Stomach (tissue), 9 donors: ENCODE results near the gene PRKCB. TPM values are rescaled to one million over a fixed set of nuclear protein-coding genes. Genes with fewer than 3 reads are reported as not detected.

Source experiments
- DNase-seq, 2 donors: peaks; one replicate each; pipeline versions ENCODE4 v3.0.0 to v3.0.0-alpha.2; 2013 to 2019
- H3K27ac ChIP-seq, 5 donors: fragments of 200-600 bp in 4 of 5; sonication (generic) in 4 of 5; one replicate each; pipeline ENCODE4 v1.5.1; 2013 to 2019; ENCODE audit warnings: mild to moderate bottlenecking in 1 of 5, moderate library complexity in 1 of 5
- H3K27me3 ChIP-seq, 3 donors: fragments of 200-600 bp; sonication (generic); one replicate each; pipeline ENCODE4 v1.5.1; 2017 to 2019; ENCODE audit warnings: mixed run types in 1 of 3
- H3K36me3 ChIP-seq, 4 donors: fragments of 200-600 bp; sonication (generic); 1 replicate in 3 of 4; 2 replicates in 1 of 4; pipeline ENCODE4 v1.5.1; 2016 to 2019
- H3K4me1 ChIP-seq, 4 donors: fragments of 200-600 bp; sonication (generic); one replicate each; pipeline ENCODE4 v1.5.1; 2016 to 2019
- H3K4me3 ChIP-seq, 4 donors: fragments of 200-600 bp; sonication (generic) in 3 of 4; one replicate each; pipeline ENCODE4 v1.5.1; 2016 to 2019; ENCODE audit warnings: mild to moderate bottlenecking in 1 of 4
- H3K9me3 ChIP-seq, 4 donors: fragments of 200-600 bp; sonication (generic); one replicate each; pipeline ENCODE4 v1.5.1; 2016 to 2019
- CTCF ChIP-seq, 7 experiments: fragments of 450-650 bp in 4 of 7; fragments of 200-600 bp in 3 of 7; sonication (generic) in 3 of 7; IDR thresholded peaks; one replicate each; pipeline ENCODE4 v1.5.1; 2016 to 2019; ENCODE audit warnings: antibody characterized with exemption in 7 of 7, control low read depth in 2 of 7, mild to moderate bottlenecking in 1 of 7
- EP300 ChIP-seq: sonication (generic); formaldehyde crosslinking; IDR thresholded peaks from one replicate; pipeline ENCODE4 v1.6.1; 2017; ENCODE audit warnings: antibody characterized with exemption
- POLR2A ChIP-seq, 4 donors: fragments of 450-650 bp; IDR thresholded peaks; one replicate each; pipeline ENCODE4 v1.6.1; 2016; ENCODE audit warnings: antibody characterized with exemption in 4 of 4, control low read depth in 2 of 4, mild to moderate bottlenecking in 1 of 4, moderate library complexity in 1 of 4
- POLR2AphosphoS5 ChIP-seq, 3 donors: sonication (generic); formaldehyde crosslinking; IDR thresholded peaks; one replicate each; pipeline ENCODE4 v1.6.1; 2016; ENCODE audit warnings: antibody characterized with exemption in 3 of 3
- WGBS, 5 donors: extraction: QIAGEN DNeasy Blood & Tissue Kit in 3 of 5; methylation state at CpG; one replicate each; pipeline versions ENCODE4 v1.1.5 to v1.1.7; 2013 to 2018; 5-methylcytosine and 5-hydroxymethylcytosine counted together
- intact Hi-C: fragments of 100-400 bp; cut with DNase I; formaldehyde crosslinking; loops from one replicate; pipeline ENCODE4 v1.15.1; 2023; ENCODE audit warnings: low total_unique reads
- polyA plus RNA-seq, 3 donors: library from polyadenylated mRNA; stranded (reverse); fragments of 200-250 nt; gene quantifications; one replicate each; pipeline ENCODE4 v1.2.3, GENCODE V29; 2013
- total RNA-seq, 5 donors: library from RNA; depleted of rRNA; stranded (reverse); fragments of >200 nt; gene quantifications; one replicate each; pipeline versions ENCODE4 v1.1.0 to v1.2.3, GENCODE V29; 2014 to 2016
- donor health status: healthy with polysubstance abuse.
- donor health status: Bipolar disorder and iron deficiency.
- donor health status: healthy.

Gene PRKCB
- total and polyA plus RNA-seq, 8 donors, result 1.1 to 49.6 (median 14.7) TPM

- Histone ChIP-seq H3K9me3 (peaks cover 0 to 30% (median 15%) of the 10 kb centered on the region in 4 donors), H3K36me3 (no peaks in the 10 kb centered on the region), H3K27ac (no peak overlapping the region), H3K4me1 (peaks cover 0 to 8% (median 0%) of the 10 kb centered on the region in 4 donors), H3K4me3 (no peak overlapping the region), H3K27me3 (peaks cover 0 to 7% (median 2%) of the 10 kb centered on the region in 3 donors)
- no peak for DNase-seq
- TF ChIP-seq EP300, result no peak
- TF ChIP-seq CTCF (IDR thresholded peaks at IDR 0.05), result no peak
- WGBS, 5 donors, result 69 to 86% (median 76%) methylated on average over 2 of the region's 2 CpGs
- intact Hi-C loops, result no loop called here
Observed at GRCh38 chr16:23829454-23829853, 6.3 kb upstream of the PRKCB start.

- TF ChIP-seq POLR2AphosphoS5 (IDR thresholded peaks at IDR 0.05) (no peak), EP300 (no peak), CTCF (IDR thresholded peaks at IDR 0.05) (no peak), POLR2A (IDR thresholded peaks at IDR 0.05) (no peak)
- 0 to 34% (median 0%) methylated on average over 1 of the region's 1 CpG for WGBS, 5 donors
- Histone ChIP-seq H3K4me3 (no peak overlapping the region), H3K9me3 (peaks cover 0 to 30% (median 15%) of the 10 kb centered on the region in 4 donors), H3K36me3 (no peaks in the 10 kb centered on the region), H3K27ac (no peak overlapping the region), H3K4me1 (peaks cover 0 to 12% (median 1%) of the 10 kb centered on the region in 4 donors), H3K27me3 (peaks cover 0 to 16% (median 2%) of the 10 kb centered on the region in 3 donors)
- intact Hi-C loops, result no loop called here
- no peak for DNase-seq
Observed at GRCh38 chr16:23830276-23830675, 5.5 kb upstream of the PRKCB start.

- TF ChIP-seq POLR2AphosphoS5 (IDR thresholded peaks at IDR 0.05) (no peak), EP300 (no peak), POLR2A (IDR thresholded peaks at IDR 0.05) (no peak), CTCF (IDR thresholded peaks at IDR 0.05) (no peak)
- no peak overlapping the region for H3K27ac ChIP-seq
- H3K9me3 ChIP-seq, result peaks cover 0 to 30% (median 15%) of the 10 kb centered on the region in 4 donors
- intact Hi-C loops, result no loop called here
- H3K4me3 ChIP-seq, result no peak overlapping the region
- DNase-seq, result no peak
- H3K36me3 ChIP-seq, result no peaks in the 10 kb centered on the region
- peaks cover 0 to 40% (median 25%) of the 10 kb centered on the region in 3 donors for H3K27me3 ChIP-seq
- WGBS, 5 donors, result 42 to 73% (median 61%) methylated on average over 1 of the region's 1 CpG
- H3K4me1 ChIP-seq, result peaks cover 0 to 25% (median 13%) of the 10 kb centered on the region in 4 donors
Observed at GRCh38 chr16:23832882-23833281, 2.9 kb upstream of the PRKCB start.

GRCh38 chr16:23833504-23833903, 2.3 kb upstream of the PRKCB start:
- TF ChIP-seq CTCF (IDR thresholded peaks at IDR 0.05), result no peak
- TF ChIP-seq EP300, result no peak
- TF ChIP-seq POLR2AphosphoS5 (IDR thresholded peaks at IDR 0.05), result no peak
- no peak for TF ChIP-seq POLR2A (IDR thresholded peaks at IDR 0.05)
- H3K36me3 ChIP-seq, result no peaks in the 10 kb centered on the region
- no peak overlapping the region for H3K27ac ChIP-seq
- H3K4me3 ChIP-seq, result no peak overlapping the region
- intact Hi-C loops, result no loop called here
- H3K9me3 ChIP-seq, result peaks cover 0 to 25% (median 15%) of the 10 kb centered on the region in 4 donors
- WGBS, 5 donors, result 85 to 96% (median 88%) methylated on average over 2 of the region's 2 CpGs
- no peak for DNase-seq
- peaks cover 0 to 45% (median 26%) of the 10 kb centered on the region in 3 donors for H3K27me3 ChIP-seq
- H3K4me1 ChIP-seq, result peaks cover 0 to 31% (median 13%) of the 10 kb centered on the region in 4 donors
